PC-3 (cell line): ENCODE data around the gene ADGRV1. TPM values are rescaled to one million over a fixed set of nuclear protein-coding genes. Genes with fewer than 3 reads are reported as not detected.

ENCODE experiments used
- ATAC-seq: fragments of 200-7000 bp; cut with Tn5 transposase; 2 replicates; pipeline ENCODE4 v1.9.1; 2020; ENCODE audit warnings: mild to moderate bottlenecking, moderate library complexity
- BruUV-seq: library from RNA; stranded (reverse); fragments of 400-500 nt; replicated peaks from 2 replicates; lab custom pipeline; 2021; lab: Mats Ljungman, UMichigan
- CTCF ChIA-PET: fragments of 300-600 bp; sonication (Branson Sonifier 250); formaldehyde crosslinking; loops from one replicate; lab custom pipeline; 2022; ENCODE audit warnings: antibody characterized with exemption; lab: Charles Lee
- POLR2A ChIA-PET: fragments of 300-600 bp; sonication (Branson Sonifier 250); formaldehyde crosslinking; loops from one replicate; lab custom pipeline; 2022; ENCODE audit warnings: antibody characterized with exemption; ENCODE audit not compliant: unreplicated experiment; lab: Charles Lee
- DNase-seq: peaks from one replicate; pipeline ENCODE4 v3.0.0-alpha.2; 2015
- H2AFZ ChIP-seq: fragments of 300-600 bp; sonication (generic); 2 replicates; pipeline ENCODE4 v1.6.0; 2016; ENCODE audit warnings: antibody characterized with exemption, low read length
- H3F3A ChIP-seq: fragments of 300-600 bp; sonication (generic); one replicate; pipeline ENCODE4 v1.6.0; 2017; ENCODE audit warnings: antibody characterized with exemption, low read length, control low read depth, mild to moderate bottlenecking; ENCODE audit not compliant: unreplicated experiment
- H3K27ac ChIP-seq: fragments of 300-600 bp; sonication (generic); 2 replicates; pipeline ENCODE4 v1.5.1; 2016; ENCODE audit warnings: mild to moderate bottlenecking, low read length
- H3K27me3 ChIP-seq: fragments of 300-600 bp; sonication (generic); 2 replicates; pipeline ENCODE4 v1.6.1; 2016; ENCODE audit warnings: low read length, mixed read lengths
- H3K36me3 ChIP-seq: fragments of 300-600 bp; sonication (generic); 2 replicates; pipeline ENCODE4 v1.6.1; 2016; ENCODE audit warnings: low read depth, mixed run types, low read length, mixed read lengths
- H3K4me1 ChIP-seq: fragments of 300-600 bp; sonication (generic); 2 replicates; pipeline ENCODE4 v1.5.1; 2016; ENCODE audit warnings: low read length; ENCODE audit not compliant: insufficient read depth
- H3K4me2 ChIP-seq: fragments of 300-600 bp; sonication (generic); 2 replicates; pipeline ENCODE4 v1.6.0; 2016; ENCODE audit warnings: low read length
- H3K4me3 ChIP-seq: fragments of 300-600 bp; sonication (generic); 2 replicates; pipeline ENCODE4 v1.5.1; 2016; ENCODE audit warnings: mild to moderate bottlenecking, low read length, mixed read lengths
- H3K79me2 ChIP-seq: fragments of 300-600 bp; sonication (generic); 2 replicates; pipeline ENCODE4 v1.6.1; 2017; ENCODE audit warnings: low read length, mixed read lengths
- H3K9ac ChIP-seq: fragments of 300-600 bp; sonication (generic); 2 replicates; pipeline ENCODE4 v1.6.0; 2016; ENCODE audit warnings: mild to moderate bottlenecking, low read length
- H3K9me2 ChIP-seq: fragments of 300-600 bp; sonication (generic); replicated peaks from 2 replicates; pipeline ENCODE4 v1.6.1; 2016; ENCODE audit warnings: mixed run types, low read length, mixed read lengths
- H3K9me3 ChIP-seq: fragments of 300-600 bp; sonication (generic); 2 replicates; pipeline ENCODE4 v1.6.1; 2016; ENCODE audit warnings: low read length, mixed read lengths
- H4K20me1 ChIP-seq: fragments of 300-600 bp; sonication (generic); 2 replicates; pipeline ENCODE4 v1.6.1; 2016; ENCODE audit warnings: low read length, mixed read lengths
- CTCF ChIP-seq: fragments of 300-600 bp; sonication (generic); conservative IDR thresholded peaks from 2 replicates; pipeline ENCODE4 v1.5.1; 2017; ENCODE audit warnings: antibody characterized with exemption, low read depth, mild to moderate bottlenecking, low read length
- EZH2 ChIP-seq: fragments of 300-600 bp; sonication (generic); IDR thresholded peaks from one replicate; pipeline ENCODE4 v1.6.1; 2017; ENCODE audit warnings: antibody characterized with exemption, mild to moderate bottlenecking, low read length; ENCODE audit not compliant: unreplicated experiment
- EZH2phosphoT487 ChIP-seq: fragments of 300-600 bp; sonication (generic); IDR thresholded peaks from 2 replicates; pipeline ENCODE4 v1.6.1; 2018; ENCODE audit warnings: mild to moderate bottlenecking, antibody characterized with exemption, low read length, borderline replicate concordance
- intact Hi-C: fragments of 100-400 bp; cut with micrococcal nuclease; formaldehyde crosslinking; loops from 2 replicates; pipeline ENCODE4 v1.9.0; 2023
- total RNA-seq: library from RNA; depleted of rRNA; stranded (reverse); fragments of >200 nt; gene quantifications from 2 replicates; pipeline ENCODE4 v1.2.3, GENCODE V29; 2014

ADGRV1 gene
- total RNA-seq, 1 experiment from 2014 or later = 22.7 TPM

- Histone ChIP-seq H3K9me2 (no peaks in the 10 kb centered on the region), H2AFZ (no peak overlapping the region), H3K27me3 (no peaks in the 10 kb centered on the region), H3K9ac (no peak overlapping the region), H3K27ac (no peak overlapping the region), H3K36me3 (no peaks in the 10 kb centered on the region), H3K9me3 (no peaks in the 10 kb centered on the region), H3K4me2 (no peak overlapping the region), H3K4me1 (peaks cover 18% of the 10 kb centered on the region), H3K79me2 (no peaks in the 10 kb centered on the region), H4K20me1 (no peaks in the 10 kb centered on the region), H3F3A (no peaks in the 10 kb centered on the region), H3K4me3 (no peak overlapping the region)
- ChIA-PET CTCF (no interaction called here), POLR2A (no interaction called here)
- no TSS peak for BruUV-seq
- no peak for TF ChIP-seq CTCF
- TF ChIP-seq EZH2 = no peak
- no peak for TF ChIP-seq EZH2phosphoT487
- intact Hi-C loops = loop anchor here (5.0 kb wide), 1 partner anchor 45 kb away; no protein-coding TSS in a partner anchor
- ATAC-seq = no peak
- DNase-seq = no peak
These were observed 353.9 kb downstream of the ADGRV1 start for GRCh38 chr5:90912476-90912875.

GRCh38 chr5:90915393-90915792 lies 356.8 kb downstream of the ADGRV1 start:
- no peak overlapping the region for H3K9ac ChIP-seq
- no peak overlapping the region for H3K4me2 ChIP-seq
- H3K79me2 ChIP-seq = no peaks in the 10 kb centered on the region
- H3K27me3 ChIP-seq = no peaks in the 10 kb centered on the region
- H3F3A ChIP-seq = no peaks in the 10 kb centered on the region
- no peaks in the 10 kb centered on the region for H4K20me1 ChIP-seq
- intact Hi-C loops = no loop called here
- TF ChIP-seq EZH2 (no peak), CTCF (no peak), EZH2phosphoT487 (no peak)
- ChIA-PET POLR2A (no interaction called here), CTCF (no interaction called here)
- no peak overlapping the region for H3K27ac ChIP-seq
- BruUV-seq = no TSS peak
- H3K36me3 ChIP-seq = no peaks in the 10 kb centered on the region
- peaks cover 14% of the 10 kb centered on the region for H3K4me1 ChIP-seq
- H2AFZ ChIP-seq = no peak overlapping the region
- DNase-seq (no peak), ATAC-seq (no peak)
- no peak overlapping the region for H3K4me3 ChIP-seq
- no peaks in the 10 kb centered on the region for H3K9me2 ChIP-seq
- H3K9me3 ChIP-seq = no peaks in the 10 kb centered on the region

GRCh38 chr5:90916947-90917800 lies 358.6 kb downstream of the ADGRV1 start:
- CTCF ChIA-PET = interaction anchor here (0.7 kb wide), 1 partner anchor 15 kb away, joined by 4 read pairs; no protein-coding TSS in a partner anchor
- BruUV-seq = no TSS peak
- POLR2A ChIA-PET = no interaction called here

More at GRCh38 chr5:90916947-90917800, 358.6 kb downstream of the ADGRV1 start:
- Histone ChIP-seq H3F3A (no peaks in the 10 kb centered on the region), H3K9ac (no peak overlapping the region), H3K4me3 (no peak overlapping the region), H3K4me1 (0 out of 2 replicates have a peak, but pooled peaks cover 3% of the 10 kb centered on the region), H3K79me2 (no peaks in the 10 kb centered on the region), H3K4me2 (no peak overlapping the region), H4K20me1 (no peaks in the 10 kb centered on the region), H3K36me3 (no peaks in the 10 kb centered on the region), H3K9me2 (no peaks in the 10 kb centered on the region), H3K27me3 (no peaks in the 10 kb centered on the region), H3K27ac (no peak overlapping the region), H3K9me3 (no peaks in the 10 kb centered on the region), H2AFZ (no peak overlapping the region)
- DNase-seq (no peak), ATAC-seq (no peak)
- no peak for TF ChIP-seq EZH2phosphoT487
- TF ChIP-seq EZH2 = no peak
- no peak for TF ChIP-seq CTCF
- intact Hi-C loops = no loop called here
